HepG2 (cell line): ENCODE results near the gene ARID1A.

Source experiments
- HOXD1 ChIP-seq: sonication (generic); formaldehyde crosslinking; IDR thresholded peaks from 2 replicates; pipeline ENCODE4 v1.5.0; 2020; ENCODE audit warnings: missing genetic modification reagents
- JUND ChIP-seq: sonication (generic); formaldehyde crosslinking; IDR thresholded peaks from 2 replicates; pipeline ENCODE4 v1.8.0; 2022; ENCODE audit warnings: mild to moderate bottlenecking, missing genetic modification reagents
- SAFB2 ChIP-seq: sonication (generic); formaldehyde crosslinking; IDR thresholded peaks from 2 replicates; pipeline ENCODE4 v1.5.1; 2020; ENCODE audit warnings: missing genetic modification reagents, low read depth, mild to moderate bottlenecking, borderline replicate concordance
- TP53 ChIP-seq: sonication (generic); formaldehyde crosslinking; conservative IDR thresholded peaks from 2 replicates; pipeline ENCODE4 v1.4.0; 2020; ENCODE audit warnings: missing genetic modification reagents
- ZNF225 ChIP-seq: sonication (generic); formaldehyde crosslinking; IDR thresholded peaks from 2 replicates; pipeline ENCODE4 v1.4.0; 2020; ENCODE audit warnings: mild to moderate bottlenecking, missing genetic modification reagents
- ZNF672 ChIP-seq: sonication (generic); formaldehyde crosslinking; IDR thresholded peaks from 2 replicates; pipeline ENCODE4 v1.8.1; 2022; ENCODE audit warnings: missing genetic modification reagents

DNA sequence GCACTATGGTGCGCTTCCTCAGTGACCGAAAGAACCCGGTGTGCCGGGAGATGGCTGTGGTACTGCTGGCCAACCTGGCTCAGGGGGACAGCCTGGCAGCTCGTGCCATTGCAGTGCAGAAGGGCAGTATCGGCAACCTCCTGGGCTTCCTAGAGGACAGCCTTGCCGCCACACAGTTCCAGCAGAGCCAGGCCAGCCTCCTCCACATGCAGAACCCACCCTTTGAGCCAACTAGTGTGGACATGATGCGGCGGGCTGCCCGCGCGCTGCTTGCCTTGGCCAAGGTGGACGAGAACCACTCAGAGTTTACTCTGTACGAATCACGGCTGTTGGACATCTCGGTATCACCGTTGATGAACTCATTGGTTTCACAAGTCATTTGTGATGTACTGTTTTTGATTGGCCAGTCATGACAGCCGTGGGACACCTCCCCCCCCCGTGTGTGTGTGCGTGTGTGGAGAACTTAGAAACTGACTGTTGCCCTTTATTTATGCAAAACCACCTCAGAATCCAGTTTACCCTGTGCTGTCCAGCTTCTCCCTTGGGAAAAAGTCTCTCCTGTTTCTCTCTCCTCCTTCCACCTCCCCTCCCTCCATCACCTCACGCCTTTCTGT lies 84.6 kb downstream of the ARID1A start:
- TF ChIP-seq HOXD1 (CRISPR knock-in tag) (no peak), TP53 (no peak), ZNF672 (CRISPR knock-in tag) (no peak), JUND (CRISPR knock-in tag) (no peak), SAFB2 (CRISPR knock-in tag) (no peak), ZNF225 (no peak)
